Measurements from ENCODE around the gene MACROD2.

Gene MACROD2

GRCh38 chr20:15204234-15204633 is 1208.9 kb downstream of the MACROD2 start:
- no peak for DNase-seq

GRCh38 chr20:15205028-15205427 is 1209.7 kb downstream of the MACROD2 start:
- DNase-seq: no peak

- no peak for DNase-seq
Observed at GRCh38 chr20:15205719-15206118, 1210.4 kb downstream of the MACROD2 start.

GRCh38 chr20:15209537-15209936 is 1214.2 kb downstream of the MACROD2 start:
- DNase-seq: no peak

GRCh38 chr20:15214051-15214450 is 1218.7 kb downstream of the MACROD2 start:
- DNase-seq: no peak

GRCh38 chr20:15220009-15220656 is 1224.8 kb downstream of the MACROD2 start:
- DNase-seq: no peak

GRCh38 chr20:15220778-15221565 is 1225.7 kb downstream of the MACROD2 start:
- DNase-seq: no peak

GRCh38 chr20:15222502-15223330 is 1227.4 kb downstream of the MACROD2 start:
- DNase-seq: no peak

- no peak for DNase-seq
Observed at GRCh38 chr20:15224199-15224598, 1228.9 kb downstream of the MACROD2 start.

GRCh38 chr20:15227102-15227501 is 1231.8 kb downstream of the MACROD2 start:
- no peak for DNase-seq

- DNase-seq: no peak
Observed at GRCh38 chr20:15232243-15232642, 1236.9 kb downstream of the MACROD2 start.

GRCh38 chr20:15235471-15236198 is 1240.3 kb downstream of the MACROD2 start:
- DNase-seq: no peak

- peak; percentile 36 for DNase-seq
Observed at GRCh38 chr20:15236812-15237211, 1241.5 kb downstream of the MACROD2 start.

- no peak for DNase-seq
Observed at GRCh38 chr20:15239542-15240206, 1244.4 kb downstream of the MACROD2 start.

- no peak for DNase-seq
Observed at GRCh38 chr20:15240801-15241200, 1245.5 kb downstream of the MACROD2 start.

GRCh38 chr20:15241681-15242080 is 1246.4 kb downstream of the MACROD2 start:
- no peak for DNase-seq

- no peak for DNase-seq
Observed at GRCh38 chr20:15242773-15243172, 1247.5 kb downstream of the MACROD2 start.

- DNase-seq: no peak
Observed at GRCh38 chr20:15245896-15246295, 1250.6 kb downstream of the MACROD2 start.

GRCh38 chr20:15248618-15249395 is 1253.5 kb downstream of the MACROD2 start:
- no peak for DNase-seq

GRCh38 chr20:15251171-15251570 is 1255.9 kb downstream of the MACROD2 start:
- DNase-seq: no peak

- no peak for DNase-seq
Observed at GRCh38 chr20:15252304-15252703, 1257.0 kb downstream of the MACROD2 start.

Data from left hindlimb (tissue), 1 donor.